ENCODE results near the gene PEAK1.

Gene PEAK1

DNA sequence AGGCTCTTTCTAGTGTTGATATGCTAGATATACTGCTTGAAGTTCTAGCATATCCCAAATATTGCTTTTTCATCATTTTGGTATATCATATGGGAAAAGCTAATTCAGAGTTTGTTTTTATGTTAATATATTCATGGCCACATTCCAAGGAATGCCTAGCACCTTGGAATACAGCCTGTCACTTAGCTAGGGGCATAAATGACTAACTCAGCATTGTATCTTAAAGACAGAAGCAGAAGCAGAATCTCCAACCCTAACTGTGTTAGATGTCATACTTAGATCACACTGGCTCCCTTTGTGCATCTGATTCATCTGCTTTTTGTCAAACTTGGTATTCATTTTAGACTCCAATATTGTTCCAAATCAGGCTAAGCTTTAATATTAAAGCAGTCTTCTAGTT, 218.2 kb downstream of the PEAK1 start (continued):
- no peak for TF ChIP-seq ZNF747 (tag by site-specific recombination; IDR thresholded peaks at IDR 0.05)
- TF ChIP-seq, protein P1, sequence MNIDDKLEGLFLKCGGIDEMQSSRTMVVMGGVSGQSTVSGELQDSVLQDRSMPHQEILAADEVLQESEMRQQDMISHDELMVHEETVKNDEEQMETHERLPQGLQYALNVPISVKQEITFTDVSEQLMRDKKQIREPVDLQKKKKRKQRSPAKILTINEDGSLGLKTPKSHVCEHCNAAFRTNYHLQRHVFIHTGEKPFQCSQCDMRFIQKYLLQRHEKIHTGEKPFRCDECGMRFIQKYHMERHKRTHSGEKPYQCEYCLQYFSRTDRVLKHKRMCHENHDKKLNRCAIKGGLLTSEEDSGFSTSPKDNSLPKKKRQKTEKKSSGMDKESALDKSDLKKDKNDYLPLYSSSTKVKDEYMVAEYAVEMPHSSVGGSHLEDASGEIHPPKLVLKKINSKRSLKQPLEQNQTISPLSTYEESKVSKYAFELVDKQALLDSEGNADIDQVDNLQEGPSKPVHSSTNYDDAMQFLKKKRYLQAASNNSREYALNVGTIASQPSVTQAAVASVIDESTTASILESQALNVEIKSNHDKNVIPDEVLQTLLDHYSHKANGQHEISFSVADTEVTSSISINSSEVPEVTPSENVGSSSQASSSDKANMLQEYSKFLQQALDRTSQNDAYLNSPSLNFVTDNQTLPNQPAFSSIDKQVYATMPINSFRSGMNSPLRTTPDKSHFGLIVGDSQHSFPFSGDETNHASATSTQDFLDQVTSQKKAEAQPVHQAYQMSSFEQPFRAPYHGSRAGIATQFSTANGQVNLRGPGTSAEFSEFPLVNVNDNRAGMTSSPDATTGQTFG (tag by site-specific recombination; IDR thresholded peaks at IDR 0.05; ENCODE audit: borderline replicate concordance): no peak
- TF ChIP-seq ZNF202 (tag by site-specific recombination; IDR thresholded peaks at IDR 0.05; ENCODE audit: borderline replicate concordance): no peak

DNA sequence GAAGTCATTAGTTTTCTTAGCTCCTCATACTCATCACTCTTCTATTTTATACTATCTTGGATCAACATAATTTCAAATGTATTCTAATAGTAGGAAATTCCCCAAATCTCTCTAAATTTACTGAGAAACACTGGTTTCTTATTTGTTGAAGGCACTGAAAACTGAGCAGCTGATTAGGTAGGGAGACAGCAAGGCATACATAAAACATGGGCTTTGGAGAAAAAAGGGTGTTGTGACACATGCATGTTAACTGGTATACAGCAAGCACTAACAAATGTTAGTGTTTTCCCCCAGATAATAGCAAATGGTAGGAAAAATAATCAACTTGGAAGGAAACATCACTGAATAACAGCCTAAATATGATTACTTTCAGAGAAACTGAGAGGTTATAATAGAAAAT, 223.5 kb downstream of the PEAK1 start:
- TF ChIP-seq OSR2 (tag by site-specific recombination; IDR thresholded peaks at IDR 0.05): no peak
- no peak for TF ChIP-seq ZNF830 (tag by site-specific recombination; IDR thresholded peaks at IDR 0.05; ENCODE audit: low read depth)
- TF ChIP-seq SP7 (tag by site-specific recombination; IDR thresholded peaks at IDR 0.05): no peak
- TF ChIP-seq, protein P2, sequence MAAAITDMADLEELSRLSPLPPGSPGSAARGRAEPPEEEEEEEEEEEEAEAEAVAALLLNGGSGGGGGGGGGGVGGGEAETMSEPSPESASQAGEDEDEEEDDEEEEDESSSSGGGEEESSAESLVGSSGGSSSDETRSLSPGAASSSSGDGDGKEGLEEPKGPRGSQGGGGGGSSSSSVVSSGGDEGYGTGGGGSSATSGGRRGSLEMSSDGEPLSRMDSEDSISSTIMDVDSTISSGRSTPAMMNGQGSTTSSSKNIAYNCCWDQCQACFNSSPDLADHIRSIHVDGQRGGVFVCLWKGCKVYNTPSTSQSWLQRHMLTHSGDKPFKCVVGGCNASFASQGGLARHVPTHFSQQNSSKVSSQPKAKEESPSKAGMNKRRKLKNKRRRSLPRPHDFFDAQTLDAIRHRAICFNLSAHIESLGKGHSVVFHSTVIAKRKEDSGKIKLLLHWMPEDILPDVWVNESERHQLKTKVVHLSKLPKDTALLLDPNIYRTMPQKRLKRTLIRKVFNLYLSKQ (tag by site-specific recombination; IDR thresholded peaks at IDR 0.05; ENCODE audit: borderline replicate concordance): no peak
- no peak for TF ChIP-seq ZBTB7A (tag by site-specific recombination; IDR thresholded peaks at IDR 0.05; ENCODE audit: low read depth)
- no peak for TF ChIP-seq ZNF658 (tag by site-specific recombination; IDR thresholded peaks at IDR 0.05)
- TF ChIP-seq, protein P3, sequence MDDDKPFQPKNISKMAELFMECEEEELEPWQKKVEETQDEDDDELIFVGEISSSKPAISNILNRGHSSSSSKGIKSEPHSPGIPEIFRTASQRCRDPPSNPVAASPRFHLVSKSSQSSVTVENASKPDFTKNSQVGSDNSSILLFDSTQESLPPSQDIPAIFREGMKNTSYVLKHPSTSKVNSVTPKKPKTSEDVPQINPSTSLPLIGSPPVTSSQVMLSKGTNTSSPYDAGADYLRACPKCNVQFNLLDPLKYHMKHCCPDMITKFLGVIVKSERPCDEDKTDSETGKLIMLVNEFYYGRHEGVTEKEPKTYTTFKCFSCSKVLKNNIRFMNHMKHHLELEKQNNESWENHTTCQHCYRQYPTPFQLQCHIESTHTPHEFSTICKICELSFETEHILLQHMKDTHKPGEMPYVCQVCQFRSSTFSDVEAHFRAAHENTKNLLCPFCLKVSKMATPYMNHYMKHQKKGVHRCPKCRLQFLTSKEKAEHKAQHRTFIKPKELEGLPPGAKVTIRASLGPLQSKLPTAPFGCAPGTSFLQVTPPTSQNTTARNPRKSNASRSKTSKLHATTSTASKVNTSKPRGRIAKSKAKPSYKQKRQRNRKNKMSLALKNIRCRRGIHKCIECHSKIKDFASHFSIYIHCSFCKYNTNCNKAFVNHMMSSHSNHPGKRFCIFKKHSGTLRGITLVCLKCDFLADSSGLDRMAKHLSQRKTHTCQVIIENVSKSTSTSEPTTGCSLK (tag by site-specific recombination; IDR thresholded peaks at IDR 0.05): no peak
- TF ChIP-seq, protein P4, sequence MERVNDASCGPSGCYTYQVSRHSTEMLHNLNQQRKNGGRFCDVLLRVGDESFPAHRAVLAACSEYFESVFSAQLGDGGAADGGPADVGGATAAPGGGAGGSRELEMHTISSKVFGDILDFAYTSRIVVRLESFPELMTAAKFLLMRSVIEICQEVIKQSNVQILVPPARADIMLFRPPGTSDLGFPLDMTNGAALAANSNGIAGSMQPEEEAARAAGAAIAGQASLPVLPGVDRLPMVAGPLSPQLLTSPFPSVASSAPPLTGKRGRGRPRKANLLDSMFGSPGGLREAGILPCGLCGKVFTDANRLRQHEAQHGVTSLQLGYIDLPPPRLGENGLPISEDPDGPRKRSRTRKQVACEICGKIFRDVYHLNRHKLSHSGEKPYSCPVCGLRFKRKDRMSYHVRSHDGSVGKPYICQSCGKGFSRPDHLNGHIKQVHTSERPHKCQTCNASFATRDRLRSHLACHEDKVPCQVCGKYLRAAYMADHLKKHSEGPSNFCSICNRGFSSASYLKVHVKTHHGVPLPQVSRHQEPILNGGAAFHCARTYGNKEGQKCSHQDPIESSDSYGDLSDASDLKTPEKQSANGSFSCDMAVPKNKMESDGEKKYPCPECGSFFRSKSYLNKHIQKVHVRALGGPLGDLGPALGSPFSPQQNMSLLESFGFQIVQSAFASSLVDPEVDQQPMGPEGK (tag by site-specific recombination; IDR thresholded peaks at IDR 0.05): no peak
- no peak for TF ChIP-seq EGR2 (tag by site-specific recombination; IDR thresholded peaks at IDR 0.05; ENCODE audit: low read depth)
- TF ChIP-seq, protein P5, sequence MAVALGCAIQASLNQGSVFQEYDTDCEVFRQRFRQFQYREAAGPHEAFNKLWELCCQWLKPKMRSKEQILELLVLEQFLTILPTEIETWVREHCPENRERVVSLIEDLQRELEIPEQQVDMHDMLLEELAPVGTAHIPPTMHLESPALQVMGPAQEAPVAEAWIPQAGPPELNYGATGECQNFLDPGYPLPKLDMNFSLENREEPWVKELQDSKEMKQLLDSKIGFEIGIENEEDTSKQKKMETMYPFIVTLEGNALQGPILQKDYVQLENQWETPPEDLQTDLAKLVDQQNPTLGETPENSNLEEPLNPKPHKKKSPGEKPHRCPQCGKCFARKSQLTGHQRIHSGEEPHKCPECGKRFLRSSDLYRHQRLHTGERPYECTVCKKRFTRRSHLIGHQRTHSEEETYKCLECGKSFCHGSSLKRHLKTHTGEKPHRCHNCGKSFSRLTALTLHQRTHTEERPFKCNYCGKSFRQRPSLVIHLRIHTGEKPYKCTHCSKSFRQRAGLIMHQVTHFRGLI (tag by site-specific recombination; IDR thresholded peaks at IDR 0.05): no peak
- TF ChIP-seq ZSCAN30 (tag by site-specific recombination; IDR thresholded peaks at IDR 0.05): no peak
- TF ChIP-seq ZNF214 (tag by site-specific recombination; IDR thresholded peaks at IDR 0.05; ENCODE audit: borderline replicate concordance): no peak
- no peak for TF ChIP-seq ZNF623 (tag by site-specific recombination; IDR thresholded peaks at IDR 0.05)
- no peak for TF ChIP-seq ZFP41 (tag by site-specific recombination; IDR thresholded peaks at IDR 0.05; ENCODE audit: borderline replicate concordance)
- TF ChIP-seq IKZF3 (tag by site-specific recombination; IDR thresholded peaks at IDR 0.05): no peak
- TF ChIP-seq ZNF530 (tag by site-specific recombination; IDR thresholded peaks at IDR 0.05; ENCODE audit: low read depth): no peak
- TF ChIP-seq ZNF670 (tag by site-specific recombination; IDR thresholded peaks at IDR 0.05; ENCODE audit: low read depth): no peak
- TF ChIP-seq, protein P6, sequence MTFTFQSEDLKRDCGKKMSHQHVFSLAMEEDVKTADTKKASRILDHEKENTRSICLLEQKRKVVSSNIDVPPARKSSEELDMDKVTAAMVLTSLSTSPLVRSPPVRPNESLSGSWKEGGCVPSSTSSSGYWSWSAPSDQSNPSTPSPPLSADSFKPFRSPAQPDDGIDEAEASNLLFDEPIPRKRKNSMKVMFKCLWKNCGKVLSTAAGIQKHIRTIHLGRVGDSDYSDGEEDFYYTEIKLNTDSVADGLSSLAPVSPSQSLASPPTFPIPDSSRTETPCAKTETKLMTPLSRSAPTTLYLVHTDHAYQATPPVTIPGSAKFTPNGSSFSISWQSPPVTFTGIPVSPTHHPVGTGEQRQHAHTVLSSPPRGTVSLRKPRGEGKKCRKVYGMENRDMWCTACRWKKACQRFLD (tag by site-specific recombination; IDR thresholded peaks at IDR 0.05): no peak
- TF ChIP-seq, protein P7, sequence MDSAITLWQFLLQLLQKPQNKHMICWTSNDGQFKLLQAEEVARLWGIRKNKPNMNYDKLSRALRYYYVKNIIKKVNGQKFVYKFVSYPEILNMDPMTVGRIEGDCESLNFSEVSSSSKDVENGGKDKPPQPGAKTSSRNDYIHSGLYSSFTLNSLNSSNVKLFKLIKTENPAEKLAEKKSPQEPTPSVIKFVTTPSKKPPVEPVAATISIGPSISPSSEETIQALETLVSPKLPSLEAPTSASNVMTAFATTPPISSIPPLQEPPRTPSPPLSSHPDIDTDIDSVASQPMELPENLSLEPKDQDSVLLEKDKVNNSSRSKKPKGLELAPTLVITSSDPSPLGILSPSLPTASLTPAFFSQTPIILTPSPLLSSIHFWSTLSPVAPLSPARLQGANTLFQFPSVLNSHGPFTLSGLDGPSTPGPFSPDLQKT (IDR thresholded peaks at IDR 0.05; ENCODE audit: borderline replicate concordance, low read depth, low read length): no peak
- no peak overlapping the region for H3K27ac ChIP-seq (ENCODE audit: extremely low read depth, low read depth, low read length)
- H3K4me1 ChIP-seq (ENCODE audit: control insufficient read depth, insufficient read depth, low read length): no peaks in the 10 kb centered on the region
- H3K36me3 ChIP-seq (ENCODE audit: control insufficient read depth in 2 of 2, insufficient read depth in 1 of 2, low read length in 2 of 2): no peaks in the 10 kb centered on the region
- CTCF ChIA-PET: interaction anchor here (1.0 kb wide), 1 partner anchor 77 kb away, joined by 4 read pairs; no protein-coding TSS in a partner anchor
- no peak overlapping the region for H3K4me3 ChIP-seq (ENCODE audit: low read depth, low read length)
- POLR2A ChIA-PET: no interaction called here
- no peaks in the 10 kb centered on the region for H3K9me3 ChIP-seq (ENCODE audit: control insufficient read depth, insufficient read depth, low read depth, low read length)

Measured in HEK293 (cell line).